Hepatocyte (in vitro differentiated cells): ENCODE data around the gene MRRF. TPM values are rescaled to one million over a fixed set of nuclear protein-coding genes. Genes with fewer than 3 reads are reported as not detected.

ENCODE experiments used
- DNase-seq: peaks from one replicate; pipeline ENCODE4 v3.0.0-alpha.2; 2016; ENCODE audit warnings: low spot score
- H2AFZ ChIP-seq: fragments of 200-600 bp; sonication (generic); 2 replicates; pipeline ENCODE4 v1.6.0; 2016; ENCODE audit warnings: antibody characterized with exemption, mild to moderate bottlenecking
- H3K27ac ChIP-seq: fragments of 200-600 bp; sonication (generic); 2 replicates; pipeline ENCODE4 v1.5.1; 2016; ENCODE audit warnings: mild to moderate bottlenecking
- H3K27me3 ChIP-seq: fragments of 200-600 bp; sonication (generic); 2 replicates; pipeline ENCODE4 v1.6.1; 2016
- H3K36me3 ChIP-seq: fragments of 200-600 bp; sonication (generic); replicated peaks from 2 replicates; pipeline ENCODE4 v1.5.1; 2016; ENCODE audit warnings: low read depth; ENCODE audit not compliant: insufficient read depth
- H3K4me1 ChIP-seq: fragments of 200-600 bp; sonication (generic); 2 replicates; pipeline ENCODE4 v1.5.1; 2016; ENCODE audit warnings: mild to moderate bottlenecking, moderate library complexity; ENCODE audit not compliant: insufficient read depth
- H3K4me2 ChIP-seq: fragments of 200-600 bp; sonication (generic); 2 replicates; pipeline ENCODE4 v1.6.0; 2016
- H3K4me3 ChIP-seq: fragments of 200-600 bp; sonication (generic); 2 replicates; pipeline ENCODE4 v1.5.1; 2016; ENCODE audit warnings: mild to moderate bottlenecking
- H3K79me2 ChIP-seq: fragments of 200-600 bp; sonication (generic); 2 replicates; pipeline ENCODE4 v1.6.0; 2017; ENCODE audit warnings: mild to moderate bottlenecking
- H3K9me2 ChIP-seq: fragments of 200-600 bp; sonication (generic); replicated peaks from 2 replicates; pipeline ENCODE4 v1.6.0; 2017; ENCODE audit warnings: mild to moderate bottlenecking; ENCODE audit not compliant: insufficient read depth
- H3K9me3 ChIP-seq: fragments of 200-600 bp; sonication (generic); 2 replicates; pipeline ENCODE4 v1.5.1; 2016; ENCODE audit warnings: low read depth, mild to moderate bottlenecking
- H4K20me1 ChIP-seq: fragments of 200-600 bp; sonication (generic); 2 replicates; pipeline ENCODE4 v1.6.0; 2016; ENCODE audit warnings: mild to moderate bottlenecking; ENCODE audit not compliant: insufficient read depth, poor library complexity, severe bottlenecking
- CTCF ChIP-seq: fragments of 200-600 bp; sonication (generic); IDR thresholded peaks from 2 replicates; pipeline ENCODE4 v1.5.1; 2016; ENCODE audit warnings: antibody characterized with exemption, mild to moderate bottlenecking; ENCODE audit not compliant: poor library complexity
- EZH2 ChIP-seq: fragments of 200-600 bp; sonication (generic); IDR thresholded peaks from 2 replicates; pipeline ENCODE4 v1.6.1; 2016; ENCODE audit warnings: antibody characterized with exemption, mild to moderate bottlenecking, borderline replicate concordance
- EZH2phosphoT487 ChIP-seq: fragments of 200-600 bp; sonication (generic); IDR thresholded peaks from one replicate; pipeline ENCODE4 v1.6.1; 2018; ENCODE audit warnings: antibody characterized with exemption, mild to moderate bottlenecking, low read depth, moderate library complexity; ENCODE audit not compliant: unreplicated experiment, severe bottlenecking
- WGBS: methylation state at CpG from one replicate; pipeline ENCODE4 v1.1.6; 2016; ENCODE audit warnings: low lambda C conversion rate; ENCODE audit errors: missing lambda C conversion rate; 5-methylcytosine and 5-hydroxymethylcytosine counted together
- polyA plus RNA-seq: library from polyadenylated mRNA; unstranded; fragments of >200 nt; fragmentation: Nextera tagmentation; extraction: Ambion mirVana; gene quantifications from 2 replicates; pipeline ENCODE4 v1.2.1, GENCODE V29; 2016
- total RNA-seq: library from RNA; depleted of rRNA; stranded (reverse); fragments of >200 nt; gene quantifications from 2 replicates; pipeline ENCODE4 v1.2.3, GENCODE V29; 2014

The MRRF gene
- total and polyA plus RNA-seq, 2 experiments from 2014 or later: 26.8 to 32.9 TPM

GRCh38 chr9:122221183-122221811 is 43.4 kb upstream of the MRRF start:
- no peaks in the 10 kb centered on the region for H3K36me3 ChIP-seq
- H3K4me2 ChIP-seq: peak overlapping the region; percentile 59
- 8% methylated on average over 26 of the region's 27 CpGs for WGBS
- H3K9me2 ChIP-seq: no peaks in the 10 kb centered on the region
- no peaks in the 10 kb centered on the region for H3K79me2 ChIP-seq
- H3K9me3 ChIP-seq: no peaks in the 10 kb centered on the region
- H3K4me3 ChIP-seq: no peak overlapping the region
- DNase-seq: no peak
- TF ChIP-seq EZH2 (peak; percentile 37), EZH2phosphoT487 (peak; percentile 35), CTCF (no peak)
- H4K20me1 ChIP-seq: no peaks in the 10 kb centered on the region
- H2AFZ ChIP-seq: no peak overlapping the region
- no peak overlapping the region for H3K27ac ChIP-seq
- peaks cover 18% of the 10 kb centered on the region for H3K4me1 ChIP-seq
- peaks cover 100% of the 10 kb centered on the region for H3K27me3 ChIP-seq

- DNase-seq: no peak
- Histone ChIP-seq H3K4me1 (peaks cover 26% of the 10 kb centered on the region), H2AFZ (no peak overlapping the region), H3K27ac (no peak overlapping the region), H3K9me3 (no peaks in the 10 kb centered on the region), H3K4me3 (no peak overlapping the region), H3K9me2 (no peaks in the 10 kb centered on the region), H4K20me1 (no peaks in the 10 kb centered on the region), H3K79me2 (no peaks in the 10 kb centered on the region), H3K36me3 (no peaks in the 10 kb centered on the region), H3K4me2 (no peak overlapping the region), H3K27me3 (peaks cover 100% of the 10 kb centered on the region)
- TF ChIP-seq EZH2phosphoT487 (no peak), CTCF (no peak)
- 46% methylated on average over 5 of the region's 5 CpGs for WGBS
These were observed 41.9 kb upstream of the MRRF start for GRCh38 chr9:122222791-122223190.

GRCh38 chr9:122223435-122223834 is 41.2 kb upstream of the MRRF start:
- Histone ChIP-seq H3K4me3 (no peak overlapping the region), H3K27me3 (peaks cover 98% of the 10 kb centered on the region), H3K9me2 (no peaks in the 10 kb centered on the region), H4K20me1 (no peaks in the 10 kb centered on the region), H3K27ac (no peak overlapping the region), H3K36me3 (no peaks in the 10 kb centered on the region), H3K4me1 (peaks cover 32% of the 10 kb centered on the region), H3K9me3 (no peaks in the 10 kb centered on the region), H3K4me2 (no peak overlapping the region), H2AFZ (no peak overlapping the region), H3K79me2 (no peaks in the 10 kb centered on the region)
- DNase-seq: no peak
- no peak for TF ChIP-seq EZH2phosphoT487
- no peak for TF ChIP-seq EZH2
- no peak for TF ChIP-seq CTCF
- 80% methylated on average over 5 of the region's 5 CpGs for WGBS
